ENCODE data around the gene MTARC2. TPM values are rescaled to one million over a fixed set of nuclear protein-coding genes. Genes with fewer than 3 reads are reported as not detected.

The MTARC2 gene
- total RNA-seq, 1 experiment from 2014 or later: 13.3 TPM

GRCh38 chr1:220791956-220792355, 43.8 kb downstream of the MTARC2 start:
- H4K20me1 ChIP-seq (ENCODE audit: low read length): no peaks in the 10 kb centered on the region
- H3K79me2 ChIP-seq (ENCODE audit: low read length): peaks cover 26% of the 10 kb centered on the region
- H3K4me3 ChIP-seq (ENCODE audit: low read length): no peak overlapping the region
- H3K27me3 ChIP-seq (ENCODE audit: low read length): no peaks in the 10 kb centered on the region
- intact Hi-C loops (cut with micrococcal nuclease): no loop called here
- TF ChIP-seq CTCF (conservative IDR thresholded peaks at IDR 0.05; ENCODE audit: low read depth, low read length) (no peak), EZH2phosphoT487 (IDR thresholded peaks at IDR 0.05; ENCODE audit: borderline replicate concordance, low read length) (no peak), EZH2 (IDR thresholded peaks at IDR 0.05; ENCODE audit: low read length, unreplicated experiment) (no peak)
- POLR2A ChIA-PET (ENCODE audit: unreplicated experiment): no interaction called here
- H3K4me1 ChIP-seq (ENCODE audit: insufficient read depth, low read length): peaks cover 14% of the 10 kb centered on the region
- no peaks in the 10 kb centered on the region for H3K9me2 ChIP-seq (replicated peaks; ENCODE audit: low read length)
- ATAC-seq (no peak), DNase-seq (no peak)
- H3K9me3 ChIP-seq (ENCODE audit: low read length): no peaks in the 10 kb centered on the region
- H2AFZ ChIP-seq (ENCODE audit: low read length): no peak overlapping the region
- no TSS peak for BruUV-seq (replicated peaks)
- H3F3A ChIP-seq (ENCODE audit: low read length, unreplicated experiment): no peaks in the 10 kb centered on the region
- H3K36me3 ChIP-seq (ENCODE audit: low read depth, low read length): peaks cover 27% of the 10 kb centered on the region
- H3K4me2 ChIP-seq (ENCODE audit: low read length): no peak overlapping the region
- CTCF ChIA-PET: no interaction called here
- H3K27ac ChIP-seq (ENCODE audit: low read length): no peak overlapping the region
- H3K9ac ChIP-seq (ENCODE audit: low read length): no peak overlapping the region

- no TSS peak for BruUV-seq (replicated peaks)
- H3K4me3 ChIP-seq (ENCODE audit: low read length): no peak overlapping the region
- peaks cover 14% of the 10 kb centered on the region; the same call in 1 of the 2 replicates for H3K4me1 ChIP-seq (ENCODE audit: insufficient read depth, low read length)
- no peak for TF ChIP-seq EZH2phosphoT487 (IDR thresholded peaks at IDR 0.05; ENCODE audit: borderline replicate concordance, low read length)
- no peak for TF ChIP-seq EZH2 (IDR thresholded peaks at IDR 0.05; ENCODE audit: low read length, unreplicated experiment)
- no peak for TF ChIP-seq CTCF (conservative IDR thresholded peaks at IDR 0.05; ENCODE audit: low read depth, low read length)
- H3K9me2 ChIP-seq (replicated peaks; ENCODE audit: low read length): no peaks in the 10 kb centered on the region
- H3K27me3 ChIP-seq (ENCODE audit: low read length): no peaks in the 10 kb centered on the region
- ChIA-PET CTCF (no interaction called here), POLR2A (ENCODE audit: unreplicated experiment) (no interaction called here)
- H3K9me3 ChIP-seq (ENCODE audit: low read length): no peaks in the 10 kb centered on the region
- no peaks in the 10 kb centered on the region for H3K79me2 ChIP-seq (ENCODE audit: low read length)
- H2AFZ ChIP-seq (ENCODE audit: low read length): no peak overlapping the region
- H3K27ac ChIP-seq (ENCODE audit: low read length): no peak overlapping the region
- H3K9ac ChIP-seq (ENCODE audit: low read length): no peak overlapping the region
- DNase-seq (no peak), ATAC-seq (no peak)
- peaks cover 45% of the 10 kb centered on the region for H3K36me3 ChIP-seq (ENCODE audit: low read depth, low read length)
- intact Hi-C loops (cut with micrococcal nuclease): no loop called here
- no peak overlapping the region for H3K4me2 ChIP-seq (ENCODE audit: low read length)
- no peaks in the 10 kb centered on the region for H4K20me1 ChIP-seq (ENCODE audit: low read length)
- H3F3A ChIP-seq (ENCODE audit: low read length, unreplicated experiment): no peaks in the 10 kb centered on the region
Measured at GRCh38 chr1:220796530-220796929, 48.4 kb downstream of the MTARC2 start.

GRCh38 chr1:220797044-220797443, 48.9 kb downstream of the MTARC2 start:
- H3K4me1 ChIP-seq (ENCODE audit: insufficient read depth, low read length): peaks cover 14% of the 10 kb centered on the region; the same call in 1 of the 2 replicates
- H4K20me1 ChIP-seq (ENCODE audit: low read length): no peaks in the 10 kb centered on the region
- no peak overlapping the region for H3K4me3 ChIP-seq (ENCODE audit: low read length)
- no peak overlapping the region for H3K4me2 ChIP-seq (ENCODE audit: low read length)
- intact Hi-C loops (cut with micrococcal nuclease): no loop called here
- no peak for TF ChIP-seq CTCF (conservative IDR thresholded peaks at IDR 0.05; ENCODE audit: low read depth, low read length)
- TF ChIP-seq EZH2 (IDR thresholded peaks at IDR 0.05; ENCODE audit: low read length, unreplicated experiment): no peak
- TF ChIP-seq EZH2phosphoT487 (IDR thresholded peaks at IDR 0.05; ENCODE audit: borderline replicate concordance, low read length): no peak
- DNase-seq (no peak), ATAC-seq (no peak)
- BruUV-seq (replicated peaks): no TSS peak
- no peak overlapping the region for H3K27ac ChIP-seq (ENCODE audit: low read length)
- no peaks in the 10 kb centered on the region for H3K27me3 ChIP-seq (ENCODE audit: low read length)
- no peak overlapping the region for H2AFZ ChIP-seq (ENCODE audit: low read length)
- peaks cover 40% of the 10 kb centered on the region for H3K36me3 ChIP-seq (ENCODE audit: low read depth, low read length)
- no peak overlapping the region for H3K9ac ChIP-seq (ENCODE audit: low read length)
- ChIA-PET CTCF (no interaction called here), POLR2A (ENCODE audit: unreplicated experiment) (no interaction called here)
- no peaks in the 10 kb centered on the region for H3K79me2 ChIP-seq (ENCODE audit: low read length)
- no peaks in the 10 kb centered on the region for H3F3A ChIP-seq (ENCODE audit: low read length, unreplicated experiment)
- H3K9me2 ChIP-seq (replicated peaks; ENCODE audit: low read length): no peaks in the 10 kb centered on the region
- H3K9me3 ChIP-seq (ENCODE audit: low read length): no peaks in the 10 kb centered on the region

Measured in PC-3 (cell line).